Uterus (tissue), 4 donors: ENCODE data around the gene TTC32. TPM values are rescaled to one million over a fixed set of nuclear protein-coding genes. Genes with fewer than 3 reads are reported as not detected.
A peak's percentile ranks its signal among the peaks of the same experiment; 100 is the strongest.

Experiments used
- DNase-seq, 2 donors: peaks; one replicate each; pipeline ENCODE4 v3.0.0-alpha.2; 2019 to 2020
- H3K27ac ChIP-seq, 2 donors: fragments of 200-600 bp; sonication (generic); 1 replicate in 1 of 2; 2 replicates in 1 of 2; pipeline ENCODE4 v1.5.1; 2016 to 2018
- H3K27me3 ChIP-seq, 2 donors: fragments of 200-600 bp; sonication (generic); one replicate each; pipeline ENCODE4 v1.5.1; 2018 to 2019; ENCODE audit warnings: control low read depth in 1 of 2
- H3K36me3 ChIP-seq, 2 donors: fragments of 200-600 bp; sonication (generic); one replicate each; pipeline ENCODE4 v1.5.1; 2019; ENCODE audit warnings: control low read depth in 1 of 2
- H3K4me1 ChIP-seq, 2 donors: fragments of 200-600 bp; sonication (generic); one replicate each; pipeline ENCODE4 v1.5.1; 2018 to 2019; ENCODE audit warnings: control low read depth in 1 of 2
- H3K4me3 ChIP-seq, 2 donors: fragments of 200-600 bp; sonication (generic); 1 replicate in 1 of 2; 2 replicates in 1 of 2; pipeline ENCODE4 v1.5.1; 2018 to 2019; ENCODE audit warnings: mild to moderate bottlenecking in 1 of 2
- H3K9me3 ChIP-seq, 2 donors: fragments of 200-600 bp; sonication (generic); one replicate each; pipeline ENCODE4 v1.5.1; 2019; ENCODE audit warnings: control low read depth in 1 of 2
- CTCF ChIP-seq, 4 experiments: fragments of 200-600 bp in 2 of 4; fragments of 450-650 bp in 2 of 4; sonication (generic) in 2 of 4; IDR thresholded peaks; one replicate each; pipeline ENCODE4 v1.5.1; 2016 to 2019; ENCODE audit warnings: antibody characterized with exemption in 4 of 4, mild to moderate bottlenecking in 2 of 4, moderate library complexity in 1 of 4
- POLR2A ChIP-seq, 2 donors: fragments of 450-650 bp; IDR thresholded peaks; one replicate each; pipeline ENCODE4 v1.6.1; 2016; ENCODE audit warnings: antibody characterized with exemption in 2 of 2, mild to moderate bottlenecking in 1 of 2, moderate library complexity in 1 of 2
- intact Hi-C: fragments of 100-400 bp; cut with DNase I; formaldehyde crosslinking; loops from one replicate; pipeline ENCODE4 v1.15.1; 2023; ENCODE audit warnings: low total_unique reads
- total RNA-seq, 4 donors: library from RNA; depleted of rRNA in 3 of 4; stranded (reverse); fragments of >200 nt in 3 of 4; gene quantifications; one replicate each; pipeline versions ENCODE4 v1.1.0 to v1.2.4, GENCODE V29; 2014 to 2023
- donor health status: DM: yes; HTN: yes; CAD: no.

The TTC32 gene
- total RNA-seq, 4 donors from 2014 or later = 16.7 to 22.6 (median 20.9) TPM

DNA sequence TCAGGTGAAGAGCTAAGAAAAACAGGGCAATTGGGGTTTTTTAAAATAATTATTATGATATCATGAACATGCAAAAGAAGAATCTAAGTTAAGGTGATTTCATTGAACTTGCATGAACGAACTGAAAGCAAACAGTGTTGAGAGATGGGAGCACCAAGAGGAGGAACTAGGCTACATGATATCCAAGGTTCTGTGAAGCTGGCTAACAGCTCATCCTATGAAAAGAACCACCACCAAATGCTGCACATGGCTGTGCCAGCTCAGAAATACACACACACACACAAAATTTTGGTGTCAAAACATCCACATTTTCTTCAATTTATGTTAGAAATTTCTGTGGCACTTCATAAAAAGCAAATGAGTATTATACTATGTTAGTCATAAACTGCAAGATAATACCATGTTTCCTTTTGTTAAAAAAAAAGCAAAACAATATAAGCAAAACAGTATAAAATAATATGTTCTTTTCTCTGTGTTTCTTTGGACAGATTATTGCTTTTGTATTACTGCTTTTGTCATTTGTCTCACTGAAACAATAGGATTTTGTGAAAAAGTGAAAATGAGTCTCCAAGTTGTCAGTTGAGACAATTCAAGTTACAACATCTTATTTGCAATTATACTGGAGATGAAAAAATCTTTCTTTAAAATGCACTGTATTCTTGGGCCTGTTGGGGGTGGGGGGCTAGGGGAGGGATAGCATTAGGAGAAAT lies 12.6 kb upstream of the TTC32 start:
- H3K36me3 ChIP-seq = no peaks in the 10 kb centered on the region
- DNase-seq = no peak
- no peaks in the 10 kb centered on the region for H3K27me3 ChIP-seq
- no peaks in the 10 kb centered on the region for H3K9me3 ChIP-seq
- TF ChIP-seq CTCF (IDR thresholded peaks at IDR 0.05) (no peak), POLR2A (IDR thresholded peaks at IDR 0.05) (no peak)
- intact Hi-C loops = no loop called here
- no peak overlapping the region for H3K4me3 ChIP-seq
- H3K27ac ChIP-seq = no peak overlapping the region
- H3K4me1 ChIP-seq = no peaks in the 10 kb centered on the region

DNA sequence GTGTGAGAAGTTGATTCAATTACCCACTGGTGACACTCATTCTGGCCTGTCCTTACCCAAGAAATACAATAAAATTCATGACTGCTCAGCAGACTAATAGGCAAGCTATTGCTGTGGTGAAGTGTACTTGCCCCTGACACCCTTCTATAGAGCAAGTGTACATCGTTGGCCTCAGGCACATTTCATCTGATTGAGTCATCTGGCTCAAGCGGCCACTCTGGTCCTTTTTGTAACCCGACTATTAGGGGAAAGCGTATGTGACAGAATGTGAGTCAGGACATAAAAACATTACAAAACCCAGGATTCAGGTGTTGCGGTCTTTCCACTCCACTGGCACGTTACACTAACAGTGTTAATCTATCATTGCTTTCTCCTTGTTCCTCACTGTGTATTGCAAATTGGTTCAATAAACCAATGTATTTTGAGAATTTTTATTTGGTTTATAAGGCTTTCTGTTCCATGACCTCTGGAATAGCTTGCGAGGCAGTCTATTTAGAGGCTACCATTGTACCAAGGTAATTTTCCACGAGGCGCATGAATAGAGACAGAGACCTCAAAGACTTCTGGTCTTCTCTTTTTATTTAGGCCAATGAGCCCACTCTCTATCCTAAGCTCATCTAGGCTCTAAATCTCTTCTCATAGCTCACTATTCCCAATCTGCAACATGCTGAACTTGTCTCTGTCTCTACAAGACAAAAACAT lies 10.2 kb upstream of the TTC32 start:
- no peak for DNase-seq
- Histone ChIP-seq H3K9me3 (no peaks in the 10 kb centered on the region), H3K27me3 (no peaks in the 10 kb centered on the region), H3K4me1 (no peaks in the 10 kb centered on the region), H3K4me3 (no peak overlapping the region), H3K36me3 (no peaks in the 10 kb centered on the region), H3K27ac (no peak overlapping the region)
- intact Hi-C loops = no loop called here
- TF ChIP-seq POLR2A (IDR thresholded peaks at IDR 0.05) (no peak), CTCF (IDR thresholded peaks at IDR 0.05) (no peak)

GRCh38 chr2:19902216-19902740 lies 495 bp upstream of the TTC32 start:
- H3K27me3 ChIP-seq = no peaks in the 10 kb centered on the region
- intact Hi-C loops = no loop called here

GRCh38 chr2:19900931-19901441 lies 797 bp downstream of the TTC32 start:
- DNase-seq = no peak

More at GRCh38 chr2:19902216-19902740, 495 bp upstream of the TTC32 start:
- H3K36me3 ChIP-seq = no peaks in the 10 kb centered on the region
- H3K4me3 ChIP-seq = peak overlapping the region; percentile 88 to 94
- no peak for DNase-seq
- peaks cover 0 to 5% of the 10 kb centered on the region in 2 donors for H3K4me1 ChIP-seq
- TF ChIP-seq CTCF (IDR thresholded peaks at IDR 0.05) = no peak
- TF ChIP-seq POLR2A (IDR thresholded peaks at IDR 0.05) = no peak
- no peaks in the 10 kb centered on the region for H3K9me3 ChIP-seq
- H3K27ac ChIP-seq = peak overlapping the region; percentile 95 to 96

More at GRCh38 chr2:19900931-19901441, 797 bp downstream of the TTC32 start:
- TF ChIP-seq CTCF (IDR thresholded peaks at IDR 0.05) (no peak), POLR2A (IDR thresholded peaks at IDR 0.05) (no peak)
- Histone ChIP-seq H3K9me3 (no peaks in the 10 kb centered on the region), H3K36me3 (no peaks in the 10 kb centered on the region), H3K27ac (peak overlapping the region; percentile 95 to 96), H3K27me3 (no peaks in the 10 kb centered on the region), H3K4me1 (peaks cover 0 to 5% of the 10 kb centered on the region in 2 donors), H3K4me3 (peak overlapping the region; percentile 88 to 94)
- intact Hi-C loops = no loop called here
